ENCODE data around the gene NTN3.

Gene NTN3

DNA sequence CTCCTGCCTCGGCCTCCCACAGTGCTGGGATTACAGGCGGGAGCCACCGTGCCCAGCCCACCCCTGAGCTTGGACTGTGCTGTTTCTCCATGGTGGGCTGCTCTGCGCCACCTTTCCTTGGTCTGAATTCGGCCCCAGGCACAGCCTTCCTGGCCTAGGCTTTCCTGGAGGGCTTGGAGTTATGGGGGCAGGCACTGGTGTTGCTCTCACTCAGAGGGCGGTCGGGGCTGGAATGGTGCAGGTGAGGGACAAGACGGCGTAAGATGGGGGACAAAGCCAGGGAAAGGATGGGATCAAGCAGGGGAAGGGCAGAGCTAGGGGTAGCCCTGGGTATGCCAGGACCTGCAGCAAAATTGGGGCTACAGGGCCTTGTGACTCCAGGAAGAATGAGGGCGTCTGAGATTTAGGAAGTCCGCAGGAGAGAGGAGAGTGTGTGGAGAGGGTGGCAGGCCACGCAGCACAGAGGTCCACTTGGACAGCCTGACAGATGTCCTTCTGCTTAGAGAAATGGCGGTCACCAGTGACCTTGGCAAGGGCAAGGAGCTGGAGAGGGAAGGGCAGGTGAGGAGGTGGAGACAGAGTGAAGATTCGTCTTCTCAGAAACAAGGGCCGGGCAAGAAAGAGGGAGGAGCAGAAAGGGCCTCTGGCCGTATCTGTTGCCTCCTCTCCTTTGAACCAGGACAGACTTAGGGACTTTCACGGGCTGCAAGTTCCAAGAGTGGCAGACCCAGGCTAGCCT is 41.1 kb downstream of the NTN3 start:
- in situ Hi-C loops (cut with HindIII; ENCODE audit: low sequenced_read_pairs), result no loop called here

DNA sequence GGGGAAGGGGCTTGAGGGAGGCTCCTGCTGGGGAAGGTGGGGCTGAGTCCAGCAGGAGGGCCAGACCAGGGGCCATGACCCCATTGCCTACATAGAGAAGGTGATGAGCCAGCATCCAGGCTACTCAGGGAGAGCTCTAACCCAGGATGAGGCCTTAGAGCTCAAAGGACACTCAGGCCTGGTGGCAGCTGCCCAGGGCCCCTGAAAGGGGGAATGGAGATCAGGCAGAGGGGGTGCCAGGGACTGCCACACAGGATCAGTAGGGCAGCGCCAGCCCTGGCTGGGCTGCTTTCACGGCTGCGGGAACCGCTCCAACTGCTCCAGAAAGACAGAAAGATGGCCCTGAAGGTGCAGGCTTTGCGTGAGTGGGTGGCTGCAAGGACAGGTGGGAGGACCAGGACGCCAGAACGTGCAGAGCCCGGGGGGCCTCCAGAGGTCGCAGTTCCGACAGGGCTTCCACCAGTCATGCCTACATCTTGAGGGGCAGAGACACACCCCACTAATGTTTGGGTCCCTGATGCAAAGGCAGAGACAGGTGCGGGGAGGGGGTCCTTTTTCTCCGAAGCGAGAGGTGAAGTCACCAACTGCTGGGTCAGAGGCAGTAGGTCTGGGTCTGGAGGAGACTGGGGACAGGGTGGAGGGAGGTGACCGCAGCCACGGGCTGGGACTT is 41.8 kb downstream of the NTN3 start:
- in situ Hi-C loops (cut with HindIII; ENCODE audit: low sequenced_read_pairs), result no loop called here

- in situ Hi-C loops (cut with HindIII; ENCODE audit: low sequenced_read_pairs), result no loop called here
Measured at GRCh38 chr16:2513405-2514332, 42.6 kb downstream of the NTN3 start, which contains the start of gene ATP6V0C. Gene ATP6V0C (plus strand): TSS chr16:2513952. CDS start chr16:2514104, 152 bp downstream.

GRCh38 chr16:2514333-2515179 is 43.5 kb downstream of the NTN3 start:
- in situ Hi-C loops (cut with HindIII; ENCODE audit: low sequenced_read_pairs), result no loop called here

DNA sequence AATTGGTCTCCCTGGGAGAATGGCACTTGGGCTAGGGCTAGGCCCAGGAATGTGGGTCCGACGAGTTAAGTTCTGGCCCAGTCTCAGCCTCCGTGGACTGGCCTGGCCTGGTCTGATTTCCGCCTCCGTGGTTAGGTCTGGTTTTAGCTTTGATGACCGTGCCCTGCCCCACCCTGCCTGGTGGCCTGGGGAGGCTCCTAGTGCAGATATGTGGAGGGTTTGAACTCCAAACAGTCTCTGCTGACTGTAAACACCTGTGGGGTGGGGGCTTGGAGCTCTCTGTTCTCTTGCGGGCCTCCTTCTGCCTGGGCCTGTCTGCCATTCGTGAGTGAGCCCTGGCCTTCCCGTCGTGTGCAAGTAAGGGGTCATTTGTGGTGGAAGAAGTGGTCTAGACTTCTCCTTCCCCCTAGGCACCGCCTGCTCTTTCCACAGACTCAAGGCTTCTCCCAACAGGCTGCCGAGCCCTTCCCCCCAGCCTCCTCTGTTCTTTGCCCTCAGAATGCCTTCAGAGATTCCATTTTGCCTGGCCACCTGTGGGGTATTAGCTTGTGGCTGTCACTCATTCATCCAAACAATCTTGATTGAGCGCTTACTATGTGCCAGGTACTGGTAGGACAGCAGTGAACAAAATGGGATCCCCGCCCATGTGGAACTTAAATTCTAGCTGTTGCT is 44.2 kb downstream of the NTN3 start:
- in situ Hi-C loops (cut with HindIII; ENCODE audit: low sequenced_read_pairs), result no loop called here

DNA sequence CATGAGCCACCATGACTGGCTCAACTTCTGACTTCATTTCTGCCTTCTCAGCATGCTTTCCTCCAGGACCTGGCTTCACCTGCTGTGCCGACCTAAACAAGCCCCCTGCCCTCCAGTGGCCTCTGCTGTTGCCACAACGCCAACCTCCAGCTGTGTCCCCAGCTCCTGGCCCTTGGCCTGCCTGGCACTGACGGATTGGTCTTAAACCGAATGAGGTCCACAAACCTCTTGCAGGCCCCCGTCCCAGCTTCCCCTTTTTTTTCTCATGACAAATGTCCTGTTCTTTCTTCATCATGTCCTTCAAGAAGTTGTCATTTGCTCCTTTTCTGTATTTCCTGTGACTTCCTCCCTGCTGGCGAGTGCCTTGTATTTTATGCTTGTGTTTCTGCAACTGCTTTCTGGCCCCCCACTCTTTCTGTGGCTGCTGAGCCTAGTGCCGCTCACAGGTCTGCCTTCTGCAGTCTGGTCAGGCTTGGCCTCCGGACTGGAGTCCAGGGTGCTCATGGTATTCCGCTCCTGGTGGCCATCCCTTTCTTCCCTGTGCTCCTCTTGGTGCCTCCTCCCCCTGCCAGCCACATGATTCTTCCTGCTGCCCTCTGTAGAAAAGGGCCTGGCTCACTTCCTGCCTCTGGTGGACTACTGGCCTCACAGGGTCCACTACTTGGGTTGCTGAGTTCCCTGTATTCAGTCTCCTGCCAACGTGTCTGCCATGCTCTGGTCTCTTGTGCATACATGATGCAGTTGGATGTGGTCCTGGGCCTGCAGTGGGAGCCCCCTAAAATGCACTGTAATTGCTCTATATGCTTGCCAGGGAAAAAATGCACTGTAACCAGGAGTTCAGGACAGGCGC is 45.5 kb downstream of the NTN3 start:
- in situ Hi-C loops (cut with HindIII; ENCODE audit: low sequenced_read_pairs), result no loop called here

GRCh38 chr16:2517954-2518605 is 47.0 kb downstream of the NTN3 start:
- in situ Hi-C loops (cut with HindIII; ENCODE audit: low sequenced_read_pairs), result no loop called here

- in situ Hi-C loops (cut with HindIII; ENCODE audit: low sequenced_read_pairs), result no loop called here
Measured at GRCh38 chr16:2518823-2519710, 48.0 kb downstream of the NTN3 start.

DNA sequence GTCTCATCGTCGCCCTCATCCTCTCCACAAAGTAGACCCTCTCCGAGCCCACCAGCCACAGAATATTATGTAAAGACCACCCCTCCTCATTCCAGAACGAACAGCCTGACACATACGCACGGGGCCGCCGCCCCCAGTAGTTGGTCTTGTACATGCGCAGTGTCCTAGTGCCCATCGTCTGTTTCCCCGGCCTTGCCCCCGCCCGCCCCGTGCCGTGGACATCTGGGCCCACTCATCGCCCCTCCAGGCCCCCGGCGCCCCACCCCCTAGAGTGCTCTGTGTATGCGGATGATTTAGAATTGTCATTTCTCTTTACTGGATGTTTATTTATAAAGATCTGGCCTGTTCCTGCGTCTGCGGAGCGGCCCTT is 48.6 kb downstream of the NTN3 start:
- in situ Hi-C loops (cut with HindIII; ENCODE audit: low sequenced_read_pairs), result no loop called here

- in situ Hi-C loops (cut with HindIII; ENCODE audit: low sequenced_read_pairs), result no loop called here
Measured at GRCh38 chr16:2520097-2520783, 49.1 kb downstream of the NTN3 start, which contains the start of gene AMDHD2. Gene AMDHD2 (plus strand): TSS chr16:2520371. CDS start chr16:2520459, 88 bp downstream.

- in situ Hi-C loops (cut with HindIII; ENCODE audit: low sequenced_read_pairs), result no loop called here
Measured at GRCh38 chr16:2520784-2521531, 49.9 kb downstream of the NTN3 start.

Data from endothelial cell of hepatic sinusoid (primary cell).